HepG2 (cell line): ENCODE measurements around the gene TRIM3. TPM values are rescaled to one million over a fixed set of nuclear protein-coding genes. Genes with fewer than 3 reads are reported as not detected.

Experiments used
- AKNA ChIP-seq: sonication (generic); formaldehyde crosslinking; IDR thresholded peaks from 2 replicates; pipeline ENCODE4 v1.4.0; 2020; ENCODE audit warnings: missing genetic modification reagents, borderline replicate concordance
- ARID4A ChIP-seq: sonication (generic); formaldehyde crosslinking; IDR thresholded peaks from 2 replicates; pipeline ENCODE4 v1.5.0; 2020; ENCODE audit warnings: mild to moderate bottlenecking, missing genetic modification reagents, borderline replicate concordance
- GLMP ChIP-seq: sonication (generic); formaldehyde crosslinking; IDR thresholded peaks from 2 replicates; pipeline ENCODE4 v1.9.0; 2021; ENCODE audit warnings: missing genetic modification reagents, mild to moderate bottlenecking, borderline replicate concordance
- HNF4A ChIP-seq: sonication (generic); formaldehyde crosslinking; IDR thresholded peaks from 2 replicates; pipeline ENCODE4 v1.4.0; 2020; ENCODE audit warnings: missing genetic modification reagents
- IKZF5 ChIP-seq: IDR thresholded peaks from 2 replicates; pipeline ENCODE4 v1.6.1; 2018; ENCODE audit warnings: missing genetic modification reagents, mild to moderate bottlenecking, missing compliant biosample characterization
- MAZ ChIP-seq, 2 experiments: sonication (generic) in 1 of 2; formaldehyde crosslinking in 1 of 2; IDR thresholded peaks; 2 replicates each; pipeline versions ENCODE4 v1.5.0 to v1.6.1; 2012 to 2020; ENCODE audit warnings: low read depth in 2 of 2, mild to moderate bottlenecking in 2 of 2, borderline replicate concordance in 1 of 2, improper control_type of control experiment in 1 of 2, low read length in 1 of 2, missing genetic modification reagents in 1 of 2, moderate library complexity in 1 of 2
- NFYB ChIP-seq: sonication (generic); formaldehyde crosslinking; IDR thresholded peaks from 2 replicates; pipeline ENCODE4 v1.4.0; 2020; ENCODE audit warnings: missing genetic modification reagents
- SALL1 ChIP-seq: sonication (generic); formaldehyde crosslinking; IDR thresholded peaks from 2 replicates; pipeline ENCODE4 v1.8.0; 2022; ENCODE audit warnings: mild to moderate bottlenecking, missing genetic modification reagents
- STAG1 ChIP-seq: sonication (generic); formaldehyde crosslinking; IDR thresholded peaks from 2 replicates; pipeline ENCODE4 v1.4.0; 2020; ENCODE audit warnings: missing genetic modification reagents
- TERF1 ChIP-seq: sonication (generic); formaldehyde crosslinking; IDR thresholded peaks from 2 replicates; pipeline ENCODE4 v1.8.0; 2022; ENCODE audit warnings: mild to moderate bottlenecking, missing genetic modification reagents, moderate library complexity
- U2AF1 ChIP-seq: fragments of 200-400 bp; formaldehyde crosslinking; optimal IDR thresholded peaks from 2 replicates; pipeline ENCODE3; 2017; ENCODE audit warnings: mild to moderate bottlenecking, low read depth, low read length
- ZBTB20 ChIP-seq: sonication (generic); formaldehyde crosslinking; IDR thresholded peaks from 2 replicates; pipeline ENCODE4 v1.8.1; 2023; ENCODE audit warnings: missing genetic modification reagents, low read depth, mild to moderate bottlenecking, borderline replicate concordance
- ZMAT3 ChIP-seq: sonication (generic); formaldehyde crosslinking; conservative IDR thresholded peaks from 2 replicates; pipeline ENCODE4 v1.7.0; 2021; ENCODE audit warnings: missing genetic modification reagents
- ZNF292 ChIP-seq: sonication (generic); formaldehyde crosslinking; IDR thresholded peaks from 2 replicates; pipeline ENCODE4 v1.8.1; 2022; ENCODE audit warnings: mild to moderate bottlenecking, low read depth, missing genetic modification reagents, borderline replicate concordance
- ZNF335 ChIP-seq: sonication (generic); formaldehyde crosslinking; IDR thresholded peaks from 2 replicates; pipeline ENCODE4 v1.4.0; 2020; ENCODE audit warnings: missing genetic modification reagents
- polyA plus RNA-seq, 8 experiments: library from polyadenylated mRNA; depleted of rRNA in 3 of 8; stranded (reverse) in 7 of 8; unstranded in 1 of 8; fragments of >200 nt; fragmentation: Illumina TruSeq in 4 of 8; extraction: Trizol in 4 of 8; gene quantifications; 2 replicates each; pipeline versions ENCODE4 v1.2.1 to v1.2.3, GENCODE V29; 2011 to 2016; ENCODE audit warnings: low read depth in 4 of 8, missing spikeins in 1 of 8, mixed read lengths in 1 of 8; ENCODE audit not compliant: insufficient read depth in 1 of 8
- total RNA-seq, 5 experiments: library from RNA; depleted of rRNA; stranded (reverse); fragments of >200 nt; fragmentation: Illumina TruSeq; extraction: Trizol; gene quantifications; 2 replicates each; pipeline ENCODE4 v1.2.3, GENCODE V29; 2016; ENCODE audit warnings: low read depth in 1 of 5

Gene TRIM3
- total and polyA plus RNA-seq, 2 of the 13 experiments (the other 11 are each of a cell fraction or from before 2014, with no cell fraction given) = 3.6 to 6.3 TPM

- peak; percentile 46; the same call in 1 of the 2 replicates for TF ChIP-seq ZNF292
- no peak for TF ChIP-seq U2AF1
- peak; percentile 35; the same call in 1 of the 2 replicates for TF ChIP-seq ARID4A (CRISPR knock-in tag)
- no peak for TF ChIP-seq NFYB (CRISPR knock-in tag)
- no peak for TF ChIP-seq IKZF5
- no peak for TF ChIP-seq GLMP (CRISPR knock-in tag)
- no peak for TF ChIP-seq ZMAT3 (CRISPR knock-in tag)
- TF ChIP-seq ZBTB20 (CRISPR knock-in tag) = no peak
- no peak for TF ChIP-seq AKNA (CRISPR knock-in tag)
- peak; percentile 36; the same call in 1 of the 2 replicates for TF ChIP-seq MAZ (IDR thresholded peaks at IDR 0.05; ENCODE audit: borderline replicate concordance, low read depth, low read length)
- TF ChIP-seq MAZ (CRISPR knock-in tag; IDR thresholded peaks at IDR 0.05; ENCODE audit: low read depth) = peak; percentile 74; the same call in 1 of the 2 replicates
- TF ChIP-seq SALL1 (CRISPR knock-in tag) = peak; percentile 60; the same call in 1 of the 2 replicates
- no peak for TF ChIP-seq TERF1
- peak; percentile 74 for TF ChIP-seq HNF4A (CRISPR knock-in tag)
- TF ChIP-seq STAG1 = no peak
- no peak for TF ChIP-seq ZNF335 (CRISPR knock-in tag)
These were observed 32.8 kb downstream of the TRIM3 start, which contains the start of gene HPX (continued) for GRCh38 chr11:6440906-6441358.
